Esophagus muscularis mucosa (tissue), 4 donors: Measurements from ENCODE around the gene MITF. TPM values are rescaled to one million over a fixed set of nuclear protein-coding genes. Genes with fewer than 3 reads are reported as not detected.

Experiments used
- DNase-seq: peaks from one replicate; pipeline ENCODE4 v3.0.0-alpha.2; 2017; ENCODE audit errors: extremely low spot score
- H3K27ac ChIP-seq, 4 donors: fragments of 200-600 bp; sonication (generic); replicated peaks in 1 of 4; 1 replicate in 3 of 4; 2 replicates in 1 of 4; pipeline ENCODE4 v1.5.1; 2016 to 2019; ENCODE audit warnings: mild to moderate bottlenecking in 1 of 4
- H3K27me3 ChIP-seq, 4 donors: fragments of 200-600 bp; sonication (generic); one replicate each; pipeline versions ENCODE4 v1.5.1 to v1.6.0; 2016 to 2019
- H3K36me3 ChIP-seq, 4 donors: fragments of 200-600 bp; sonication (generic); one replicate each; pipeline ENCODE4 v1.5.1; 2016 to 2019
- H3K4me1 ChIP-seq, 4 donors: fragments of 200-600 bp; sonication (generic); one replicate each; pipeline ENCODE4 v1.5.1; 2016 to 2019
- H3K4me3 ChIP-seq, 4 donors: fragments of 200-600 bp; sonication (generic); 1 replicate in 2 of 4; 2 replicates in 2 of 4; pipeline ENCODE4 v1.5.1; 2016 to 2019; ENCODE audit warnings: mild to moderate bottlenecking in 4 of 4, moderate library complexity in 1 of 4
- H3K9me3 ChIP-seq, 4 donors: fragments of 200-600 bp; sonication (generic); 1 replicate in 3 of 4; 2 replicates in 1 of 4; pipeline ENCODE4 v1.5.1; 2016 to 2019
- CTCF ChIP-seq, 3 experiments: fragments of 200-600 bp in 2 of 3; fragments of 450-650 bp in 1 of 3; sonication (generic) in 2 of 3; IDR thresholded peaks; one replicate each; pipeline ENCODE4 v1.5.1; 2017 to 2019; ENCODE audit warnings: antibody characterized with exemption in 3 of 3, mild to moderate bottlenecking in 2 of 3, moderate library complexity in 1 of 3
- EP300 ChIP-seq: sonication (generic); formaldehyde crosslinking; IDR thresholded peaks from one replicate; pipeline ENCODE4 v1.6.1; 2017; ENCODE audit warnings: antibody characterized with exemption
- POLR2A ChIP-seq: fragments of 450-650 bp; IDR thresholded peaks from one replicate; pipeline ENCODE4 v1.6.1; 2017; ENCODE audit warnings: antibody characterized with exemption, moderate library complexity, mild to moderate bottlenecking, low read depth
- POLR2AphosphoS5 ChIP-seq, 2 donors: sonication (generic); formaldehyde crosslinking; IDR thresholded peaks; one replicate each; pipeline ENCODE4 v1.6.1; 2017; ENCODE audit warnings: antibody characterized with exemption in 2 of 2
- WGBS: methylation state at CpG from one replicate; pipeline ENCODE4 v1.1.5; 2018; 5-methylcytosine and 5-hydroxymethylcytosine counted together
- intact Hi-C: fragments of 100-400 bp; cut with DNase I; formaldehyde crosslinking; loops from one replicate; pipeline ENCODE4 v1.15.1; 2023
- total RNA-seq, 4 donors: library from RNA; depleted of rRNA; stranded (reverse); fragments of >200 nt; gene quantifications; one replicate each; pipeline versions ENCODE4 v1.1.0 to v1.2.1, GENCODE V29; 2016

Gene MITF
- total RNA-seq, 4 donors from 2014 or later, result 68.1 to 141 (median 81.2) TPM

- Histone ChIP-seq H3K9me3 (no peaks in the 10 kb centered on the region), H3K27ac (no peak overlapping the region), H3K36me3 (no peaks in the 10 kb centered on the region), H3K4me3 (no peak overlapping the region), H3K27me3 (no peaks in the 10 kb centered on the region), H3K4me1 (peaks cover 65 to 98% (median 96%) of the 10 kb centered on the region in 4 donors)
- intact Hi-C loops, result no loop called here
- TF ChIP-seq EP300 (no peak), CTCF (IDR thresholded peaks at IDR 0.05) (no peak), POLR2A (no peak), POLR2AphosphoS5 (IDR thresholded peaks at IDR 0.05) (no peak)
- 74% methylated on average over 3 of the region's 3 CpGs for WGBS
- no peak for DNase-seq
Observed at GRCh38 chr3:69766638-69767037, 27.4 kb downstream of the MITF start.

GRCh38 chr3:69767571-69767970 lies 28.3 kb downstream of the MITF start:
- no peak for TF ChIP-seq CTCF (IDR thresholded peaks at IDR 0.05)
- no peak for TF ChIP-seq POLR2A
- no peak for TF ChIP-seq EP300
- peak; percentile 25 to 29 for TF ChIP-seq POLR2AphosphoS5 (IDR thresholded peaks at IDR 0.05)
- peaks cover 62 to 98% (median 96%) of the 10 kb centered on the region in 4 donors for H3K4me1 ChIP-seq
- intact Hi-C loops, result no loop called here
- peak overlapping the region in 2 of 4 donors; percentile 16 to 24 for H3K27ac ChIP-seq
- WGBS, result 38% methylated on average over 5 of the region's 5 CpGs
- no peaks in the 10 kb centered on the region for H3K9me3 ChIP-seq
- no peaks in the 10 kb centered on the region for H3K36me3 ChIP-seq
- H3K4me3 ChIP-seq, result no peak overlapping the region
- DNase-seq, result no peak
- H3K27me3 ChIP-seq, result no peaks in the 10 kb centered on the region

- peaks cover 59 to 96% (median 95%) of the 10 kb centered on the region in 4 donors for H3K4me1 ChIP-seq
- H3K4me3 ChIP-seq, result no peak overlapping the region
- DNase-seq, result no peak
- H3K36me3 ChIP-seq, result no peaks in the 10 kb centered on the region
- no peaks in the 10 kb centered on the region for H3K27me3 ChIP-seq
- peak overlapping the region in 1 of 4 donors; percentile 24 for H3K27ac ChIP-seq
- no peaks in the 10 kb centered on the region for H3K9me3 ChIP-seq
- intact Hi-C loops, result no loop called here
- 70% methylated on average over 2 of the region's 2 CpGs for WGBS
- TF ChIP-seq POLR2A (no peak), EP300 (no peak), CTCF (IDR thresholded peaks at IDR 0.05) (no peak)
Observed at GRCh38 chr3:69768438-69768837, 29.2 kb downstream of the MITF start.

- Histone ChIP-seq H3K9me3 (no peaks in the 10 kb centered on the region), H3K27me3 (no peaks in the 10 kb centered on the region), H3K4me3 (no peak overlapping the region), H3K36me3 (no peaks in the 10 kb centered on the region), H3K4me1 (peaks cover 52 to 96% (median 92%) of the 10 kb centered on the region in 4 donors), H3K27ac (peak overlapping the region in 1 of 4 donors; percentile 18)
- TF ChIP-seq POLR2A (no peak), POLR2AphosphoS5 (IDR thresholded peaks at IDR 0.05) (no peak)
- no peak for DNase-seq
- intact Hi-C loops, result no loop called here
Observed at GRCh38 chr3:69770219-69770618, 31.0 kb downstream of the MITF start.

GRCh38 chr3:69770976-69771634 lies 31.8 kb downstream of the MITF start:
- WGBS, result 50% methylated on average over 6 of the region's 6 CpGs
- Histone ChIP-seq H3K36me3 (no peaks in the 10 kb centered on the region), H3K9me3 (no peaks in the 10 kb centered on the region), H3K4me3 (no peak overlapping the region), H3K27ac (peak overlapping the region in 3 of 4 donors; percentile 18 to 25 (median 19)), H3K4me1 (peaks cover 54 to 98% (median 90%) of the 10 kb centered on the region in 4 donors), H3K27me3 (no peaks in the 10 kb centered on the region)
- intact Hi-C loops, result no loop called here
- no peak for DNase-seq
- TF ChIP-seq POLR2A (no peak), CTCF (IDR thresholded peaks at IDR 0.05) (no peak), EP300 (no peak), POLR2AphosphoS5 (IDR thresholded peaks at IDR 0.05) (no peak)
